ENCODE data around the gene CNTN4. TPM values are rescaled to one million over a fixed set of nuclear protein-coding genes. Genes with fewer than 3 reads are reported as not detected.

Gene CNTN4
- total and polyA plus RNA-seq, 10 donors = 0.20 to 4.3 (median 1.5) TPM

- 71 to 83% (median 77%) methylated on average over 4 of the region's 4 CpGs for WGBS, 5 donors
- intact Hi-C loops (cut with DNase I; ENCODE audit: low total_unique reads) = no loop called here
- no peaks in the 10 kb centered on the region for H3K4me1 ChIP-seq
Observed at GRCh38 chr3:2686816-2687502, 588.3 kb downstream of the CNTN4 start.

GRCh38 chr3:2697589-2697988 lies 598.9 kb downstream of the CNTN4 start:
- H3K27ac ChIP-seq = no peak overlapping the region
- no peaks in the 10 kb centered on the region for H3K4me1 ChIP-seq
- H3K27me3 ChIP-seq (replicated peaks in 1 of 7) = no peaks in the 10 kb centered on the region
- DNase-seq = no peak
- intact Hi-C loops (cut with DNase I; ENCODE audit: low total_unique reads) = no loop called here
- no peaks in the 10 kb centered on the region for H3K36me3 ChIP-seq
- 91 to 94% (median 94%) methylated on average over 2 of the region's 2 CpGs for WGBS, 5 donors
- H3K9me3 ChIP-seq = no peaks in the 10 kb centered on the region
- no peak for TF ChIP-seq POLR2A (IDR thresholded peaks at IDR 0.05)
- no peak for TF ChIP-seq POLR2AphosphoS5 (IDR thresholded peaks at IDR 0.05)
- TF ChIP-seq CTCF (IDR thresholded peaks at IDR 0.05 in 8 of 11, conservative IDR thresholded peaks at IDR 0.05 in 3 of 11) = no peak
- no peak overlapping the region for H3K4me3 ChIP-seq

More at GRCh38 chr3:2686816-2687502, 588.3 kb downstream of the CNTN4 start:
- DNase-seq = no peak
- Histone ChIP-seq H3K36me3 (no peaks in the 10 kb centered on the region), H3K27me3 (replicated peaks in 1 of 7) (no peaks in the 10 kb centered on the region), H3K27ac (no peak overlapping the region), H3K4me3 (no peak overlapping the region), H3K9me3 (no peaks in the 10 kb centered on the region)
- TF ChIP-seq POLR2AphosphoS5 (IDR thresholded peaks at IDR 0.05) = no peak
- no peak for TF ChIP-seq POLR2A (IDR thresholded peaks at IDR 0.05)
- TF ChIP-seq CTCF (IDR thresholded peaks at IDR 0.05 in 8 of 11, conservative IDR thresholded peaks at IDR 0.05 in 3 of 11) = no peak

GRCh38 chr3:2701471-2701870 lies 602.8 kb downstream of the CNTN4 start:
- Histone ChIP-seq H3K9me3 (no peaks in the 10 kb centered on the region), H3K4me3 (no peak overlapping the region), H3K36me3 (no peaks in the 10 kb centered on the region), H3K27me3 (replicated peaks in 1 of 7) (no peaks in the 10 kb centered on the region), H3K27ac (no peak overlapping the region), H3K4me1 (no peaks in the 10 kb centered on the region)
- WGBS, 5 donors = 74 to 94% (median 87%) methylated on average over 3 of the region's 3 CpGs
- intact Hi-C loops (cut with DNase I; ENCODE audit: low total_unique reads) = no loop called here
- no peak for TF ChIP-seq CTCF (IDR thresholded peaks at IDR 0.05 in 8 of 11, conservative IDR thresholded peaks at IDR 0.05 in 3 of 11)
- TF ChIP-seq POLR2AphosphoS5 (IDR thresholded peaks at IDR 0.05) = no peak
- no peak for DNase-seq

GRCh38 chr3:2706144-2706835 lies 607.6 kb downstream of the CNTN4 start:
- intact Hi-C loops (cut with DNase I; ENCODE audit: low total_unique reads) = no loop called here
- WGBS, 5 donors = 84 to 96% (median 92%) methylated on average over 5 of the region's 5 CpGs
- Histone ChIP-seq H3K4me3 (no peak overlapping the region), H3K36me3 (no peaks in the 10 kb centered on the region), H3K27me3 (replicated peaks in 1 of 7) (no peaks in the 10 kb centered on the region), H3K27ac (no peak overlapping the region), H3K9me3 (no peaks in the 10 kb centered on the region), H3K4me1 (peaks cover 0 to 3% (median 0%) of the 10 kb centered on the region in 6 donors)
- TF ChIP-seq POLR2AphosphoS5 (IDR thresholded peaks at IDR 0.05) (no peak), CTCF (IDR thresholded peaks at IDR 0.05 in 8 of 11, conservative IDR thresholded peaks at IDR 0.05 in 3 of 11) (no peak), POLR2A (IDR thresholded peaks at IDR 0.05) (no peak)
- no peak for DNase-seq

Measured in spleen (tissue), 11 donors.